ENCODE data around the gene CD28. TPM values are rescaled to one million over a fixed set of nuclear protein-coding genes. Genes with fewer than 3 reads are reported as not detected.

Gene CD28
- total RNA-seq, 3 donors from 2014 or later (not counting 1 experiment from before 2014, with no cell fraction given) = 0.54 to 3.5 (median 3.3) TPM

- Histone ChIP-seq H3K36me3 (ENCODE audit: control insufficient read depth, insufficient read depth, low read length) (no peaks in the 10 kb centered on the region), H3K9me3 (ENCODE audit: control insufficient read depth, insufficient read depth, low read length) (no peaks in the 10 kb centered on the region), H3K4me3 (ENCODE audit: low read length) (no peak overlapping the region), H3K27me3 (ENCODE audit: control insufficient read depth, insufficient read depth, low read length) (no peaks in the 10 kb centered on the region), H3K27ac (ENCODE audit: low read length) (no peak overlapping the region), H3K4me1 (ENCODE audit: control insufficient read depth, insufficient read depth, low read length) (peaks cover 15% of the 10 kb centered on the region)
- DNase-seq = no peak
- Mint-ChIP-seq H3K36me3 (no peaks in the 10 kb centered on the region), H3K4me3 (no peak overlapping the region), H3K27ac (no peak overlapping the region), H3K9me3 (peaks cover 0 to 2% of the 10 kb centered on the region in 2 donors), H3K27me3 (ENCODE audit: low read depth in 2 of 2) (peaks cover 0 to 7% of the 10 kb centered on the region in 2 donors), H3K4me1 (peaks cover 27 to 29% of the 10 kb centered on the region in 2 donors)
- no peak for TF ChIP-seq CTCF (IDR thresholded peaks at IDR 0.05)
- WGBS (ENCODE audit: insufficient coverage) = 95% methylated on average over 2 of the region's 2 CpGs
- intact Hi-C loops (cut with micrococcal nuclease) = no loop called here
- ATAC-seq = no peak
Measured at GRCh38 chr2:203715744-203716143, 9.3 kb downstream of the CD28 start.

GRCh38 chr2:203718087-203718486 lies 11.6 kb downstream of the CD28 start:
- peaks cover 33 to 37% of the 10 kb centered on the region in 2 donors for H3K4me1 Mint-ChIP-seq
- TF ChIP-seq CTCF (IDR thresholded peaks at IDR 0.05) = no peak
- H3K27me3 Mint-ChIP-seq (ENCODE audit: low read depth in 2 of 2) = peaks cover 3 to 14% of the 10 kb centered on the region in 2 donors
- Histone ChIP-seq H3K36me3 (ENCODE audit: control insufficient read depth, insufficient read depth, low read length) (no peaks in the 10 kb centered on the region), H3K27ac (ENCODE audit: low read length) (peak overlapping the region; percentile 61), H3K4me1 (ENCODE audit: control insufficient read depth, insufficient read depth, low read length) (peaks cover 20% of the 10 kb centered on the region), H3K4me3 (ENCODE audit: low read length) (no peak overlapping the region), H3K27me3 (ENCODE audit: control insufficient read depth, insufficient read depth, low read length) (no peaks in the 10 kb centered on the region), H3K9me3 (ENCODE audit: control insufficient read depth, insufficient read depth, low read length) (no peaks in the 10 kb centered on the region)
- 4% methylated on average over 3 of the region's 3 CpGs for WGBS (ENCODE audit: insufficient coverage)
- no peak overlapping the region for H3K4me3 Mint-ChIP-seq
- peaks cover 0 to 2% of the 10 kb centered on the region in 2 donors for H3K9me3 Mint-ChIP-seq
- peak; percentile 54 to 68 (median 67) for ATAC-seq
- DNase-seq = peak in 1 of 2 donors; percentile 76
- intact Hi-C loops (cut with micrococcal nuclease) = no loop called here
- peak overlapping the region; percentile 4 to 51 for H3K27ac Mint-ChIP-seq
- H3K36me3 Mint-ChIP-seq = no peaks in the 10 kb centered on the region

GRCh38 chr2:203719456-203720410 lies 13.3 kb downstream of the CD28 start:
- Mint-ChIP-seq H3K27ac (peak overlapping the region; percentile 35 to 68), H3K36me3 (no peaks in the 10 kb centered on the region), H3K4me3 (peak overlapping the region; percentile 76), H3K4me1 (peaks cover 33 to 37% of the 10 kb centered on the region in 2 donors), H3K9me3 (peaks cover 0 to 2% of the 10 kb centered on the region in 2 donors), H3K27me3 (ENCODE audit: low read depth in 2 of 2) (peaks cover 3 to 14% of the 10 kb centered on the region in 2 donors)
- H3K4me1 ChIP-seq (ENCODE audit: control insufficient read depth, insufficient read depth, low read length) = peaks cover 20% of the 10 kb centered on the region
- peak in 1 of 2 donors; percentile 86 for DNase-seq
- peak; percentile 35 to 65 (median 54) for ATAC-seq
- no peaks in the 10 kb centered on the region for H3K9me3 ChIP-seq (ENCODE audit: control insufficient read depth, insufficient read depth, low read length)
- H3K4me3 ChIP-seq (ENCODE audit: low read length) = no peak overlapping the region
- H3K27ac ChIP-seq (ENCODE audit: low read length) = peak overlapping the region; percentile 68
- intact Hi-C loops (cut with micrococcal nuclease) = loop anchor here (5.0 kb wide), 1 partner anchor 32 kb away; no protein-coding TSS in a partner anchor
- no peaks in the 10 kb centered on the region for H3K27me3 ChIP-seq (ENCODE audit: control insufficient read depth, insufficient read depth, low read length)
- TF ChIP-seq CTCF (IDR thresholded peaks at IDR 0.05) = no peak
- 15% methylated on average over 4 of the region's 4 CpGs for WGBS (ENCODE audit: insufficient coverage)
- no peaks in the 10 kb centered on the region for H3K36me3 ChIP-seq (ENCODE audit: control insufficient read depth, insufficient read depth, low read length)

Data from natural killer cell (primary cell).